Neural progenitor cell (in vitro differentiated cells): ENCODE data around the gene GALM. TPM values are rescaled to one million over a fixed set of nuclear protein-coding genes. Genes with fewer than 3 reads are reported as not detected.

Source experiments
- DNase-seq: peaks from one replicate; pipeline ENCODE4 v3.0.0-alpha.2; 2016; ENCODE audit warnings: low spot score
- H2AFZ ChIP-seq: fragments of 200-600 bp; sonication (generic); replicated peaks from 2 replicates; pipeline ENCODE4 v1.6.1; 2016; ENCODE audit warnings: antibody characterized with exemption
- H3F3A ChIP-seq: fragments of 200-600 bp; sonication (generic); 2 replicates; pipeline ENCODE4 v1.6.1; 2016; ENCODE audit warnings: antibody characterized with exemption, low read depth
- H3K27ac ChIP-seq: fragments of 200-600 bp; sonication (generic); 2 replicates; pipeline ENCODE4 v1.5.1; 2016; ENCODE audit warnings: mild to moderate bottlenecking
- H3K27me3 ChIP-seq: fragments of 200-600 bp; sonication (generic); 2 replicates; pipeline ENCODE4 v1.6.1; 2016; ENCODE audit warnings: mild to moderate bottlenecking, moderate library complexity
- H3K36me3 ChIP-seq: fragments of 200-600 bp; sonication (generic); 2 replicates; pipeline ENCODE4 v1.5.1; 2016
- H3K4me1 ChIP-seq: fragments of 200-600 bp; sonication (generic); 2 replicates; pipeline ENCODE4 v1.6.1; 2016; ENCODE audit warnings: mixed run types
- H3K4me2 ChIP-seq: fragments of 200-600 bp; sonication (generic); 2 replicates; pipeline ENCODE4 v1.6.1; 2016
- H3K4me3 ChIP-seq: fragments of 200-600 bp; sonication (generic); 2 replicates; pipeline ENCODE4 v1.5.1; 2016
- H3K79me2 ChIP-seq: fragments of 200-600 bp; sonication (generic); 2 replicates; pipeline ENCODE4 v1.6.1; 2016; ENCODE audit warnings: low read depth
- H3K9ac ChIP-seq: fragments of 200-600 bp; sonication (generic); 2 replicates; pipeline ENCODE4 v1.6.1; 2016
- H3K9me3 ChIP-seq: fragments of 200-600 bp; sonication (generic); 2 replicates; pipeline ENCODE4 v1.5.1; 2016; ENCODE audit warnings: low read depth
- H4K20me1 ChIP-seq: fragments of 200-600 bp; sonication (generic); 2 replicates; pipeline ENCODE4 v1.6.1; 2016; ENCODE audit warnings: low read depth
- H3K27ac Mint-ChIP-seq: 3 replicates; pipeline ENCODE4 v1.8.0; 2021; ENCODE audit warnings: mixed read lengths
- H3K27me3 Mint-ChIP-seq: 2 replicates; pipeline ENCODE4 v1.8.0; 2022; ENCODE audit warnings: low read depth, mild to moderate bottlenecking, inconsistent platforms, moderate library complexity, mixed read lengths; ENCODE audit not compliant: insufficient read depth
- H3K36me3 Mint-ChIP-seq: 3 replicates; pipeline ENCODE4 v1.8.0; 2021; ENCODE audit warnings: mixed read lengths
- H3K4me1 Mint-ChIP-seq: 3 replicates; pipeline ENCODE4 v1.8.0; 2021; ENCODE audit warnings: mixed read lengths
- H3K4me3 Mint-ChIP-seq: 3 replicates; pipeline ENCODE4 v1.8.0; 2021; ENCODE audit warnings: mild to moderate bottlenecking, moderate library complexity, mixed read lengths
- H3K9me3 Mint-ChIP-seq: 3 replicates; pipeline ENCODE4 v1.8.0; 2020; ENCODE audit warnings: mixed read lengths
- EZH2 ChIP-seq: fragments of 200-600 bp; sonication (generic); IDR thresholded peaks from 2 replicates; pipeline ENCODE4 v1.6.1; 2017; ENCODE audit warnings: antibody characterized with exemption, mild to moderate bottlenecking, moderate library complexity
- EZH2phosphoT487 ChIP-seq: fragments of 200-600 bp; sonication (generic); IDR thresholded peaks from 2 replicates; pipeline ENCODE4 v1.6.1; 2017; ENCODE audit warnings: antibody characterized with exemption
- total RNA-seq: library from RNA; depleted of rRNA; stranded (reverse); fragments of >200 nt; gene quantifications from 2 replicates; pipeline ENCODE4 v1.2.3, GENCODE V29; 2015; ENCODE audit warnings: low replicate concordance
- TF ChIP-seq, protein P1 (sequence below): fragments of 200-600 bp; sonication (generic); IDR thresholded peaks from 2 replicates; pipeline ENCODE4 v1.5.1; 2017; ENCODE audit warnings: antibody characterized with exemption, mild to moderate bottlenecking

Gene GALM
- total RNA-seq, 1 donor from 2014 or later, result 7.1 TPM

DNA sequence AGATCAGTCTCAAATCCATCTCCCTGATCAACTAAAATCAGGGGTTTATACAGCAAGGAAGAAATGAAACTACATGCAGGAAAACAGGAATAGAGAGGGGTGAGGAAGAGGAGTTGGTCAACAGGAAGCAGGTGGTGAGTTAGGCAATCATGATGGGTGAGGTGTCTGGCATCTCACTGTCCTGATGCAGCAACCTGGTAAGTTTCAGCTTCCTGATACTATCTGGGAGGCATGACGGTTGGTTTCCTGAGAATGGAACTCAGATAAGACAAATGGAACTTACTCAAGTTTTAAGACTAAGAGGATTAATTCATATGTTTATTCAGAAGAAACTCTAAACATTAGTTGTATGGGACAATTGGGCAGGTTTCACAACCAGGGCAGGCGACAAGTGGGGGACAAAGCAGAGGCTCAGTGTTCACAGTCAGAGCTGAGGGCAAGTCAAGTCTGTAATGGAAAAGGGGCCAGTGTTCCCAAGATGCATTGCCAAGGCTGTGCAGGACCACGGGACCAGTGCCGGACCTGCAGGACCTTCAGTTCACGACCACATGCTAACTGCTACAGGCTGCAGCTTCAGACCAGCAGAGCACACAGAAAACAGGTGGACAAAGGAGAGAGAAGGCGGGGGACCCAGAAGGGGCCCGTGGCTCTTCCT, 17.7 kb upstream of the GALM start:
- Mint-ChIP-seq H3K9me3 (peaks cover 10% of the 10 kb centered on the region), H3K27me3 (no peaks in the 10 kb centered on the region), H3K27ac (no peak overlapping the region), H3K4me1 (no peaks in the 10 kb centered on the region), H3K36me3 (peaks cover 4% of the 10 kb centered on the region), H3K4me3 (no peak overlapping the region)
- Histone ChIP-seq H3K9ac (no peak overlapping the region), H3K4me1 (no peaks in the 10 kb centered on the region), H3K4me2 (no peak overlapping the region), H3F3A (no peaks in the 10 kb centered on the region), H3K9me3 (no peaks in the 10 kb centered on the region), H2AFZ (no peak overlapping the region), H3K36me3 (no peaks in the 10 kb centered on the region), H3K27me3 (no peaks in the 10 kb centered on the region), H3K27ac (no peak overlapping the region), H3K4me3 (no peak overlapping the region), H3K79me2 (no peaks in the 10 kb centered on the region), H4K20me1 (no peaks in the 10 kb centered on the region)
- no peak for TF ChIP-seq EZH2phosphoT487
- TF ChIP-seq, protein P1, sequence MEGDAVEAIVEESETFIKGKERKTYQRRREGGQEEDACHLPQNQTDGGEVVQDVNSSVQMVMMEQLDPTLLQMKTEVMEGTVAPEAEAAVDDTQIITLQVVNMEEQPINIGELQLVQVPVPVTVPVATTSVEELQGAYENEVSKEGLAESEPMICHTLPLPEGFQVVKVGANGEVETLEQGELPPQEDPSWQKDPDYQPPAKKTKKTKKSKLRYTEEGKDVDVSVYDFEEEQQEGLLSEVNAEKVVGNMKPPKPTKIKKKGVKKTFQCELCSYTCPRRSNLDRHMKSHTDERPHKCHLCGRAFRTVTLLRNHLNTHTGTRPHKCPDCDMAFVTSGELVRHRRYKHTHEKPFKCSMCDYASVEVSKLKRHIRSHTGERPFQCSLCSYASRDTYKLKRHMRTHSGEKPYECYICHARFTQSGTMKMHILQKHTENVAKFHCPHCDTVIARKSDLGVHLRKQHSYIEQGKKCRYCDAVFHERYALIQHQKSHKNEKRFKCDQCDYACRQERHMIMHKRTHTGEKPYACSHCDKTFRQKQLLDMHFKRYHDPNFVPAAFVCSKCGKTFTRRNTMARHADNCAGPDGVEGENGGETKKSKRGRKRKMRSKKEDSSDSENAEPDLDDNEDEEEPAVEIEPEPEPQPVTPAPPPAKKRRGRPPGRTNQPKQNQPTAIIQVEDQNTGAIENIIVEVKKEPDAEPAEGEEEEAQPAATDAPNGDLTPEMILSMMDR, result no peak
- TF ChIP-seq EZH2, result no peak
- DNase-seq, result no peak

DNA sequence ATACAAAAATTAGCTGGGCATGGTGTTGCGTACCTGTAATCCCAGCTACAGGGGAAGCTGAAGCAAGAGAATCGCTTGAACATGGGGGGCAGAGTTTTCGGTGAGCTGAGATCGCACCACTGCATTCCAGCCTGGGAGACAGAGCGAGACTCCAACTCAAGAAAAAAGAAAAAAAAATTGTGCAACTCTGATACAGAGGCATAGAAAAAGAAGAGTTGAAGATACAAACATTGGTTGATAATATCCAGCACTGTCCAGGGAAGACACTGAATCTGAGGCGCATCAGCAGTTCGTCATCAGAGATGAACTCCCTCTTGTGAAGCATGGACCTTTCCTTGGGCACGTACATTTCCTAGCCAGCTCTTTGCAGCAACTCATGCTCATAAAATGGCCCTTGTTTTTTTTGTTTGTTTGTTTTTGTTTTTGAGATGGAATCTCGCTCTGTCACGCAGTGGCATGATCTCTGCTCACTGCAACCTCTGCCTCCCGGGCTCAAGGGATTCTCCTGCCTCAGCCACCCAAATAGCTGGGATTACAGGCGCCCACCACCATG, 16.7 kb upstream of the GALM start:
- Mint-ChIP-seq H3K27ac (no peak overlapping the region), H3K4me1 (no peaks in the 10 kb centered on the region), H3K27me3 (no peaks in the 10 kb centered on the region), H3K9me3 (peaks cover 5% of the 10 kb centered on the region), H3K36me3 (no peaks in the 10 kb centered on the region), H3K4me3 (no peak overlapping the region)
- no peaks in the 10 kb centered on the region for H3K4me1 ChIP-seq
- H3K9ac ChIP-seq, result no peak overlapping the region
- no peaks in the 10 kb centered on the region for H4K20me1 ChIP-seq
- no peak overlapping the region for H3K4me2 ChIP-seq
- H3K27me3 ChIP-seq, result no peaks in the 10 kb centered on the region
- no peak for TF ChIP-seq EZH2phosphoT487
- TF ChIP-seq, protein P1, result no peak
- no peak for TF ChIP-seq EZH2
- no peak for DNase-seq
- no peaks in the 10 kb centered on the region for H3K79me2 ChIP-seq
- no peak overlapping the region for H2AFZ ChIP-seq
- no peak overlapping the region for H3K27ac ChIP-seq
- no peaks in the 10 kb centered on the region for H3F3A ChIP-seq
- H3K9me3 ChIP-seq, result no peaks in the 10 kb centered on the region
- no peaks in the 10 kb centered on the region for H3K36me3 ChIP-seq
- H3K4me3 ChIP-seq, result no peak overlapping the region

DNA sequence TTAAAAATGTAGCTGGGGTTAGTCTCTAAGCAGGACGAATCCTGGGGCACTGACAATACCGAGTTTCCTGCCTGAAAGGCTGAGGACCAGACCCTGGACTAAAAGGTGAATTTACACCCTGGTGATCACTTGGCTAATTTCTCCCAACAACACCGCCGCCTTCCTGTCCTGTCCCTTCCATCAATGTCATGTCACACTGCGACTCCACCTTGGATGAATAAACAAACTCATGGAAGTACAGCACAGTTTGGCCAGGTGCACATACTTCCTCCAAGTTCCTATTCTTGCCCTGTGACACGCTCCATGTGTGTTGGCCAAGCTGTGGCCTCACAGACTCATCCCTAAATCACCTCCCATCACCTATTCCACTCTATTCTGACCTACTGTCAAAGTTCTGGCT, 15.9 kb upstream of the GALM start:
- Histone ChIP-seq H3K4me3 (no peak overlapping the region), H2AFZ (no peak overlapping the region), H3K36me3 (no peaks in the 10 kb centered on the region), H3K9ac (no peak overlapping the region), H3K79me2 (no peaks in the 10 kb centered on the region), H3K27me3 (no peaks in the 10 kb centered on the region), H3K9me3 (no peaks in the 10 kb centered on the region), H4K20me1 (no peaks in the 10 kb centered on the region), H3F3A (no peaks in the 10 kb centered on the region), H3K4me1 (no peaks in the 10 kb centered on the region), H3K4me2 (no peak overlapping the region), H3K27ac (no peak overlapping the region)
- TF ChIP-seq EZH2phosphoT487 (no peak), EZH2 (no peak)
- TF ChIP-seq, protein P1, result no peak
- DNase-seq, result no peak
- H3K27me3 Mint-ChIP-seq, result no peaks in the 10 kb centered on the region
- H3K4me3 Mint-ChIP-seq, result no peak overlapping the region
- H3K4me1 Mint-ChIP-seq, result peaks cover 5% of the 10 kb centered on the region
- H3K27ac Mint-ChIP-seq, result no peak overlapping the region
- H3K9me3 Mint-ChIP-seq, result no peaks in the 10 kb centered on the region
- no peaks in the 10 kb centered on the region for H3K36me3 Mint-ChIP-seq
